ENCODE measurements around the gene GPR42.

Gene GPR42, protein sequence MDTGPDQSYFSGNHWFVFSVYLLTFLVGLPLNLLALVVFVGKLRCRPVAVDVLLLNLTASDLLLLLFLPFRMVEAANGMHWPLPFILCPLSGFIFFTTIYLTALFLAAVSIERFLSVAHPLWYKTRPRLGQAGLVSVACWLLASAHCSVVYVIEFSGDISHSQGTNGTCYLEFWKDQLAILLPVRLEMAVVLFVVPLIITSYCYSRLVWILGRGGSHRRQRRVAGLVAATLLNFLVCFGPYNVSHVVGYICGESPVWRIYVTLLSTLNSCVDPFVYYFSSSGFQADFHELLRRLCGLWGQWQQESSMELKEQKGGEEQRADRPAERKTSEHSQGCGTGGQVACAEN

DNA sequence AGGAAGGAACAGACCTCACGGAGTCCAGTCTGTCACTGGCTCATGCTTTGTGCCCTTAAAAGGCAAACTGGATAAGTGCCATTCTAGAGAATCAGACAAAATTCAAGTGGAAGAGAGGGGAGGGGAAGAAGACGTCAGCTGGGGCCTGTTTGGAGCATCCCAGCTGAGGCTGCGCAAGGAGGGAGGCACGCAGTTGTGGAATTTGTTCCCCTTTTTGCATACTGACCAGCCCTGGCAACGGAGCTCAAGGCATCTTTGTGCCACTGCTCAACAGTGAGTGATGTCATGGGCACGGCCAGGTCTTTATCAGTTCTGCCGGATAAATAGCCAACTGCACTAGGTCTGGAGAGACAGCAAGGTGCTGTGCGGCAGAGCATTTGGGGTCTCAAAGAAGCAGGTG is at the start of gene GPR42:
TSS of gene GPR42 (plus strand) at position 347 of the 400 bp plus-strand sequence. CDS start 292 bp downstream, outside the sequence.
- DNase-seq (ENCODE audit: low read depth in 2 of 2) = no peak

DNA sequence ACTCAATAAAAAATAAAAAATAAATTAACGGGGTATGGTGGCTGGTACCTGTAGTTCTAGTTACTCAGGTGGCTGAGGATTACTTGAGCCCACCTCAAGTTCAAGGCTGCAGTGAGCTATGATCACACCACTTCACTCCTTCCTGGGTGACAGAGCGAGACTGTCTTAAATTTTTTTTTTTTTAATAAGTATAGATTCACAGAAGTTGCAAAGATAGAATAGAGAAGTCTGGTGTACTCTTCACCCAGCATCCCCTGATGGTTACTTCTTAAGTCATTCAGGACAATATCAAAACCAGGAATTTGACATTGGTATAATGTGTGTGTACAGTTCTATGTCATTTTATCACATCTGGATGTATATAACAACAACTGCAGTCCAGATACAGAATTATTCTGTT is 49.6 kb upstream of the GPR42 start:
- no peak for DNase-seq (ENCODE audit: low read depth in 2 of 2)

DNA sequence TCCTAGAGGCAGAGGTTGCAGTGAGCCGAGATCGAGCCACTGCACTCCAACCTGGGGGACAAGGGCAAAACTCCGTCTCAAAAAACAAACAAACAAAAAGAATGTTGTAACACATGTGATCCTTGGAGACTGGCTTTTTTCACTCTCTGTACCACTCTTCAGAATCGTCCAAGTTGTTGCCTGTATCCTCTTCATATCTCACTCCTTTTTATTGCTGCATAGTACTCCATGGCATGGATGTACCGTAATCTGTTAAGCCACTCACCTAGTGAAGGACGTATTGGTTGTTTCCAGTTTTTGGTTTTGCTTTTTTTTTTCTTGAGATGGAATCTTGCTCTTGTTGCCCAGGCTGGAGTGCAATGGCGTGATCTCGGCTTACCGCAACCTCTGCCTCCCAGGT is 48.9 kb upstream of the GPR42 start:
- no peak for DNase-seq (ENCODE audit: low read depth in 2 of 2)

DNA sequence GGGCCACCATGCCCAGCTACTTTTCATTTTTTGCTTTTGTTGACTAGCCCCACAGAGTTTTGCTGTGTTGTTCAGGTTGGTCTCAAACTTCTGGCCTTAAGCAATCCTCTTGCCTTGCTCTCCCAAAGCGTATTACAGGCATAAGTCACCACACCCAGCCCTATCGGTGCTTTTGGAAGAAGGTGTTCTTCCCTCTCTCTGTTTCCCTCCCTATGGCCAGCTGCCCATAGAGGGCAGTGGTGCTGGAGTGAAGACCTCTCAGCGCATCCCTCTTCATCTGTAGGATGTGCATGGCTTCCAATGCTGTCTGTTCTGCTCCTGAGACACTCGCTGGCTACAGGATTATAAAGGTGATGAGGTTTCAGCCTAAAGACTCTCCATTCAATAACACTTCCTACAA is 43.2 kb upstream of the GPR42 start:
- DNase-seq (ENCODE audit: low read depth in 2 of 2) = no peak

DNA sequence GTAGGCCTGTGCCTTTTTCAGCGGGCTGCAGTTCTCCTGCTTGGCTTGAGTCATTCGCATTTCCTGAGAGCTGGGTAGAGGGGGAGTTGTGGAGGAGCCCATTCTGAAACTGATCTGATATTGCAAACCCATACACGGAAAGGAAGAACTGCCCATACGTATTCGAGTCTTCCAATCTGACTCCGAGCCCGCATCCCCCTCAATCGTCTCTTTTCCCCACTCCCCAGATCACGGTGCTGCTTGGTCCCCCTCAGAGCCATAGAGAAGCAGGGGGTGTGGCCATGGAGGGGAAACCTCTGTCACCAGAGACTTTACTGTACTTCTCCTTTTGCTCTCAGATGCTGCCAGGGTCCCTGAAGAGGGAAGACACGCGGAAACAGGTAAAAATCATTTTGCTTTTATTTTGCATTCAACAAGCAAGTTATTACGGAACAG is 42.0 kb upstream of the GPR42 start, which contains the start of gene CD22:
TSS of gene CD22 (plus strand) at position 337 of the 435 bp plus-strand sequence. CDS start 2,854 bp downstream, outside the sequence.
- no peak for DNase-seq (ENCODE audit: low read depth in 2 of 2)

DNA sequence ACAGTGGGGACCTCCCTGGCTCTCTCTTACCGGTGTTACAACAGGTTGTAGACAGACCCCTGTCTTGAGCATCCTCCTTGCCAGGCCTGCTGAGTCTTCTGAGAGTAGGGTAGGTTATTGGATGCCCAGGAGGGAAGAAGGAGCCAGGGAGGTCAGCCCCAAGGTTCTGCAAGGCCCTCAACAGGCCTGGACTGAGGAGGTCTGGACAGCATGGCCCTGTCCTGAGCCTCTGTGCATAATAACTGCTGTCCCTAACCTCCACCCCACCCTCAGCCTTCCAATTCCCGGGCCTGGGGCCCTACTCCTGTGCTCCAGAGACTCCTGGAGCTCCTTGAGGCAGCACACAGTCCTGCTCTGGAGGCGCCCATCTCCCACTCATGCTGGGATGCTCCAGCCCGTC is 41.5 kb upstream of the GPR42 start:
- no peak for DNase-seq (ENCODE audit: low read depth in 2 of 2)

DNA sequence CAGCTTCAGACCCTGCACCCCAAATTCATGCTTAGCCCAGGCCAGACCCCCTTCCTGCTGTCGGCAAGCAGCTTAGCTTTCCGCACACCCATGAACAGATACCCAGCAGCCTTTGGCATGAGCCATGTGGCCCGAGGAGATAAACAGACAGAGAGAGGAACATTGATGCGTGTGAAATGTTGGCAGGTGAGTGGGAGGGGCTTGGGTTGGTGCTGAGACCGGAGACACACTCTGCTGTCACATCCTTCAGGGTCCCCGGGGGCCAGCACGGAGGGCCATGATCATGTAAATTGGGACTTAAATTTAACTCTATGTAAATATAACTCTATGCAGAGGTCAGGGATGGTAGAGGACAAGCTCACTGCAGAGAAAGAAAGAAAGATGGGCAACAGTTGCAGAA is 40.4 kb upstream of the GPR42 start:
- DNase-seq (ENCODE audit: low read depth in 2 of 2) = no peak

DNA sequence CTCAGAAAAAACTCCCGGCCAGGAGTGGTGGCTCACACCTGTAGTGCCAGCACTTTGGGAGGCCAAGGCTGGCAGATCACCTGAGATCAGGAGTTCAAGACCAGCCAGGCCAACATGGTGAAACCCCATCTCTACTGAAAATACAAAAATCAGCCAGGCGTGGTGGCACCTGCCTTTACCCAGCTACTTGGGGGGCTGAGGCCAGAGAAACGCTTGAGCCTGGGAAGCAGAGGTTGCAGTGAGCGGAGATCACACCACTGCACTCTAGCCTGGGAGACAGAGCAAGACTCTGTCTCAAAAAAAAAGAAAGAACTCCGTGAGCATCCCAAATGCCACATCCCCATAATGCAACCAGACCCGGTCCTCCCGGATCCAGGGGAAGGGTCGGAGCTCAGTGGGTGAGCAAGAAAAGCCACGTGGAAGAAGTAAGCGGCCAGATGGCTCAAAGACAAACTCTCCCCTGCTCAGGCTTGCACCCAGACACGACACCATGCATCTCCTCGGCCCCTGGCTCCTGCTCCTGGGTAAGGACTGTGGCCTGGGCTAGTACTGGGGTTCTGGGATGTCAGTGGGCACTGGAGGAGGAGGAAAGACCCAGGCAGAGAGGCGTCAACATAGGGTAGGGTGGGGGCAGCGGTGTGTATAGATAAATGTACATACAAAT is 39.2 kb upstream of the GPR42 start:
- DNase-seq (ENCODE audit: low read depth in 2 of 2) = no peak

DNA sequence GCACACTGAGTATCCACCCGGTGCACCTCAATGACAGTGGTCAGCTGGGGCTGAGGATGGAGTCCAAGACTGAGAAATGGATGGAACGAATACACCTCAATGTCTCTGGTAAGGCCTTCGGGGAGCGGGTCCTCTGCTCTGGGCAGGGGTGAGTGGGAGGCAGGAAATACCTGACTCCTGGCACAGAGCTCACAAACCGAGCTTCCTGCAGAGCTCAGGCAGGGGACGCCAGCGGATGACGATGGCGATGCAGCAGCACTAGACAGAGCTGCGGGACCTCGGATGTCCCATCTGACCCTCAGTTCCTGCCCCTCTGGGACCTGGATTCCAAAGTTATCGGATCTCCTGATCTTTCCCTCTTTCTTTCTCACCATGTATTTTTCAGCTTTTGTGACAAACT is 38.1 kb upstream of the GPR42 start:
- DNase-seq (ENCODE audit: low read depth in 2 of 2) = no peak

DNA sequence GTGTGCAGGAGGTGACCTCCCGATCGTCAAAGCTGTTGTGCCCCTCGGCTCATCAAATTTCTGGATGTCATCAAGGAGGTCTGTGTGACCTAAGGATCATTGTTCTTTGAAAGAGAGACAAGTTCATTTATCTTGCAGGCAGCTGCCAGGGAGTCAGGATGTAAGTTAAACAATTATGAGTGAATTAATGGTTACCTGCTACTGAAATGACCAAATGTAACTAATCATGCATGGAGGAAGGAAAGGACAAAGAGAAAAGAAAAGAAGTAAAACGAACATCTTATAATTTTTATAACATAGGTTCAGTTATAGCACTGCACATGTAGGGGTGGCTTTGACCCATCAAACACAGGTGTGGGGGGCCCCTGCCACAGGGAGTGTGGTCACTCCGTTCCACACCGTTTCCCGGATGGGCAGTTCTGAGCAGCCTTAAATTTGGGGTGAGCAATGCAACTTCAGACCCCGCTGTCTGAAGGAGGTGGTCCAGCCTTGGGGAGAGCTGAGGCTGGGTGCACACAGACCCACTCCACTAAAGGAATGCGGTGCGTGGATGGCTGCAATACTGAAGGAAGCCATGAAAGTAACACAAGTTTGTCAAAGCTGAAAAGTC is 36.6 kb upstream of the GPR42 start:
- no peak for DNase-seq (ENCODE audit: low read depth in 2 of 2)

DNA sequence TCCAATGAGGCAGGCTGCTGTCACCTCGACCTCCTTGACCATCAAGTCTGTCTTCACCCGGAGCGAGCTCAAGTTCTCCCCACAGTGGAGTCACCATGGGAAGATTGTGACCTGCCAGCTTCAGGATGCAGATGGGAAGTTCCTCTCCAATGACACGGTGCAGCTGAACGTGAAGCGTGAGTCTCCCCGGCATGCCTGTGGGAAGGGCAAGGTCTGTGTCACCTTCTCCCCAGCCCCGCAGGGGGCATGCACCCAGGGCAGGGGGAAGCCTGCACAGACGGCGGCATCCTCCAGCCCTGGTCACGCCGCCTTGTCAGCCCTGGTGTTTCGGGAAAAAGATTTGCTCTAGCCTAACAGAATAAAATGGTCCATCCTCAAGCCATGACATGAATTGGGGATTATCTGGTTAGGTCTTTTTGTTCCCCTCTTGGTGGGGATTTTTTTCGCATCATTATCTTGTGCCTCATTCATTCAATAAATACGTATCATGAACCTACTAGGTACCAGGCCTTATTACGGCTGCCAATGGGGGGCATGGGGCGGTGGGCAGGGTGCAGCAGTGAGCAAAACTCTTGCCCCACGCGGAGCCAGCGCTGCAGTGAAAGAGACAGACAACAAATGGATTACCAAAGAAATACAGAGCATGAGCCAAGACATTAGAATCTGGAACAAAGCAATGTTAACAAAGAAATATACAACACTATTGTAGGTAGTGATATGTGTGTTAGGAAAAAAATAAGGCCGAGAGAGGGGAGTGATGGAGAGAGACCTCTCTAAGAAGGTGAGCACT is 34.5 kb upstream of the GPR42 start:
- no peak for DNase-seq (ENCODE audit: low read depth in 2 of 2)

DNA sequence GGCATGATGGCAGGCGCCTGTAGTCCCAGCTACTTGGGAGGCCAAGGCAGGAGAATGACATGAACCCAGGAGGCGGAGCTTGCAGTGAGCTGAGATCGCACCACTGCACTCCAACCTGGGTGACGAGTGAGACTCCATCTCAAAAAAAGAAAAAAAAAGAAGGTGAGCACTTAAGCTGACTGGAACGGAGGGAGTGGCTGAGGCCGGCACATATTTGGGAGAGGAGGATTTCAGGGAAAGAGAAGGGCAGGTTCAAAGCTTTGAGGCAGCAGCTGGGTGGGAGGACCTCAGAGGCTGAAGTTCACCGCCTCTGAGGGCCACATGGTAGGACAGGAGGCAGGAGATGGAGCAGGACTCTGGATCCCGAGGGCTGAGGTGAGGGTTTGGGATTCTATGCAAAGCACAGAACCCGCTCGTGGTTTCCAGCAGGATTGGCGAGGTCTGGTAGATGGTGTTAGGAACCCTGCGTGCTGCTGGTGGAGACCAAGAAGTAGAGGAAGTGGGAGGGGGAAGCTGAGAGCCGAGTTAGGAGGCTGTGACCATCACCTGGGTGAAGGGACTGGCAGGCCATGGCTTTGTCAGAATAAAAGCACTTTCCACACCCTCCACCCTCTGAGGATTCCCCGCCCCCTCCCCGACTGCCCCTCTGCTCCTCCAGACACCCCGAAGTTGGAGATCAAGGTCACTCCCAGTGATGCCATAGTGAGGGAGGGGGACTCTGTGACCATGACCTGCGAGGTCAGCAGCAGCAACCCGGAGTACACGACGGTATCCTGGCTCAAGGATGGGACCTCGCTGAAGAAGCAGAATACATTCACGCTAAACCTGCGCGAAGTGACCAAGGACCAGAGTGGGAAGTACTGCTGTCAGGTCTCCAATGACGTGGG is 33.5 kb upstream of the GPR42 start:
- DNase-seq (ENCODE audit: low read depth in 2 of 2) = no peak

DNA sequence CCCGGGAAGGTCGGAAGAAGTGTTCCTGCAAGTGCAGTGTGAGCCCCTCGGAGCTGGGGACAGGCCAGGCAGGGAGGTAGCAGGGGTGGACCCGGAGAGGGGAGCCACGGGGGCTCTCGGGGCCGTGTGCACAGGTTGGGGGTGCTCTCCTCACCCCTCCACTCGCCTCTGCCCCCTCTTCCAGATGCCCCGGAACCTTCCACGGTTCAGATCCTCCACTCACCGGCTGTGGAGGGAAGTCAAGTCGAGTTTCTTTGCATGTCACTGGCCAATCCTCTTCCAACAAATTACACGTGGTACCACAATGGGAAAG is 32.9 kb upstream of the GPR42 start:
- no peak for DNase-seq (ENCODE audit: low read depth in 2 of 2)

DNA sequence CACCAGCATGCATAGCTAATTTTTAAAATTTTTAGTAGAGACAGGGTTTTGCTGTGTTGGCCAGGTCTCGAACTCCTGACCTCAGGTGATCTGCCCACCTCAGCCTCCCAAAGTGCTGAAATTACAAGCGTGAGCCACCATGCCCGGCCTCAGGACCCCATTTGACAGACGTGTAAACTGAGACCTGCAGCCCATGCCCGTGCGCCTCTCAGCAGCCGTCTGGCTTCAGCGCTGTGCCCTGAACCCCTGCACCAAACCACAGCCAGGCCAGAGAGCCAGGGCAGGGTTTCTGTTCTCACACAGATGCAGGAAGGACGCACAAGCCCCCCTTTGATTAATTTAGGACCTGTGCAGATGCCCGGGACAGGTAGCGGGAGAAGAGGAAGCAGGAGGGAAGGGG is 30.4 kb upstream of the GPR42 start:
- DNase-seq (ENCODE audit: low read depth in 2 of 2) = no peak

DNA sequence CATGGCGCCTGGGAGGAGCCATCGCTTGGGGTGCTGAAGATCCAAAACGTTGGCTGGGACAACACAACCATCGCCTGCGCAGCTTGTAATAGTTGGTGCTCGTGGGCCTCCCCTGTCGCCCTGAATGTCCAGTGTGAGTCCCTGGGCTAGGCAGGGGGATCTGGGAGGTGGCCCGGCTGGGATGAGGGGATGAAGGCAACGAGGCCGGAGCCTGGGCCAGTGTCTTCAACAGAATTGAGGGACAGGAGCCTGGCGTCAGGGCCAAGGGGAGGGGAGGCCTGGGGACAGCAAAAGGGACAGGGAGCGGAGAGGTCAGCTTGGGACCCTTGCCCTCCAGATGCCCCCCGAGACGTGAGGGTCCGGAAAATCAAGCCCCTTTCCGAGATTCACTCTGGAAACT is 29.9 kb upstream of the GPR42 start:
- no peak for DNase-seq (ENCODE audit: low read depth in 2 of 2)

DNA sequence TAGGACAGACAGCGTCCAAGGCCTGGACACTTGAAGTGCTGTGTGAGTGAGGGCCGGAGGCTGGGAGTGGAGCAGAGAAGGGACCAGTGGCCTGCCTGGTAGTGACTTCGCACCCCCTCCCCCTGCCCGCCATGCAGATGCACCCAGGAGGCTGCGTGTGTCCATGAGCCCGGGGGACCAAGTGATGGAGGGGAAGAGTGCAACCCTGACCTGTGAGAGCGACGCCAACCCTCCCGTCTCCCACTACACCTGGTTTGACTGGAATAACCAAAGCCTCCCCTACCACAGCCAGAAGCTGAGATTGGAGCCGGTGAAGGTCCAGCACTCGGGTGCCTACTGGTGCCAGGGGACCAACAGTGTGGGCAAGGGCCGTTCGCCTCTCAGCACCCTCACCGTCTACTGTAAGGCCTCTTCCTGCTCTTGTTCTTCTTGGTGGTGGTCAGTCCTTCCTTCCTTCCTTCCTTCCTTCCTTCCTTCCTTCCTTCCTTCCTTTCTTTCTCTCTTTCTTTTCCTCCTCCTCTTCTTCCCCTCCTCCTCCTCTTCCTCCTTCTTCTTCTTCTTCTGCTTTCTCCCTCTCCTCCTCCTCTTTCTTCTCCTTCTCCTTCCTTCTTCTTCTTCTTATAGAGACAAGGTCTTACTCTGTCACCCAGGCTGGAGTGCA is 29.2 kb upstream of the GPR42 start:
- DNase-seq (ENCODE audit: low read depth in 2 of 2) = no peak

DNA sequence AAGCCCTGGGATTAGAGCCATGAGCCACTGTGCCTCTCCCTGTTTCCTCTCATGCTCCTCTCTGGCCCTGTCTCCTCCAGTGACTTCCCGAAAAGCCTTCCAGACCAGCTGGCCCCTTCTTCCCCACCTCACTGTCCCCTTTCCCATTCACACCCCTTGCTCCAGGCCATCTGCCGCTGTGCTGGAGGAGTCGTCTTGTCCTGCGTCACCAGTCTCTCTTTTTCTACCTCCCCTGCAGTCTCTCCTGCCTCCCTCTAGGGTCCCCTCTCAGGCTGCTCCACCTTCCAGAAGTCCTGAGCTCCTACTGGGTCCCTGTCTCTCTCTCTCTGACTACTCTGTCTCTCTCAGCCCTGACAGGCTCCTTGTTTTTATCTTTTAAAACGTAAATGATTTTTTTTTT is 28.4 kb upstream of the GPR42 start:
- no peak for DNase-seq (ENCODE audit: low read depth in 2 of 2)

DNA sequence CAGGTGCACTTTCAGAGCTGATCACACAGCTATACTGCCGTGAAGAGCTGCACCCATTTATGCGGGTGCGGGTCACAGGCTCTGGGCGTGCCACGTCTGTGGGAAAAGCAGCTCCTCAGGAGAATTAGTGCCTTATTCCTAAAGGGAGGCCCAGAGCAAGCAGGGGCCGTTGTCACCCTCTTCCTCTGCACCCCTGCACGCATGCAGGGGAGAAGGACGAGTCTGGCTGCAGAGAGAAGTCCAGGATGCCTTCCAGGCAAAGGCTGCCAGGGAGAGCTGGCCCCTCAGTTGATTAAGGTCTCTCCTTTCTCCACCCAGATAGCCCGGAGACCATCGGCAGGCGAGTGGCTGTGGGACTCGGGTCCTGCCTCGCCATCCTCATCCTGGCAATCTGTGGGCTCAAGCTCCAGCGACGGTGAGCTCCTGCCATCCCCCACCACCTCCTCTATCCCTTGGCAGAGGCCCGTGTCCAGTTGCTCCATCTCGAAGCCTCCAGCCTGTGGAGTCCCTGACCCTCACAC is 26.3 kb upstream of the GPR42 start:
- DNase-seq (ENCODE audit: low read depth in 2 of 2) = no peak

DNA sequence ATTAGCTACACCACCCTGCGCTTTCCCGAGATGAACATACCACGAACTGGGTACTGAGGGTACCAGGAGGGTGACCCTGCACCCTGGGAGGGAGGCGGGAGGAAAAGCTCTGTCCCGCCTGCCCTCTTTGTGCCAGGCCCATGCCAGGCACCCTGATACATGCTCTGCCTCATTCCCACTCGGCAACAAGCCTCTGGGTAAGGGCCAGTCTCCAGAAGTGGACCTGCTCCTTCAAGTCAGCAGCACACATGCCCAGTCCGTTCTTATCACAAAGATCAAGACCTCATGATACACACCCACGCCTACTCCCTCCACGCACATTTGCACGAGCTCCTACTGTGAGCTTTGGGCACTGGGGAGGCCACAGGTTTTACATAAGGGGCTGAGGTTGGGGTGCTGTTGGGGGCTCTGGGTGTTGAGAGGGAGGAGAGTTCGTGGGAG is 25.2 kb upstream of the GPR42 start:
- DNase-seq (ENCODE audit: low read depth in 2 of 2) = no peak
